Liver (tissue), 9 donors: ENCODE measurements around the gene RARG. TPM values are rescaled to one million over a fixed set of nuclear protein-coding genes. Genes with fewer than 3 reads are reported as not detected.

Experiments
- DNase-seq: peaks from one replicate; pipeline ENCODE4 v3.0.0-alpha.2; 2017; ENCODE audit warnings: low spot score
- H3K27ac ChIP-seq, 2 donors: one replicate each; pipeline ENCODE4 v1.7.0; 2013; ENCODE audit warnings: inconsistent platforms in 2 of 2, low read length in 2 of 2, control low read depth in 1 of 2, low read depth in 1 of 2, mild to moderate bottlenecking in 1 of 2
- H3K27me3 ChIP-seq, 4 donors: one replicate each; pipeline versions ENCODE4 v1.6.1 to v1.7.0; 2013; ENCODE audit warnings: low read length in 3 of 4, inconsistent platforms in 1 of 4, mild to moderate bottlenecking in 1 of 4, moderate library complexity in 1 of 4; ENCODE audit not compliant: control insufficient read depth in 4 of 4, insufficient read depth in 4 of 4
- H3K36me3 ChIP-seq, 4 donors: one replicate each; pipeline versions ENCODE4 v1.6.1 to v1.7.0; 2013; ENCODE audit warnings: low read length in 3 of 4, mild to moderate bottlenecking in 3 of 4, low read depth in 1 of 4, moderate library complexity in 1 of 4; ENCODE audit not compliant: control insufficient read depth in 4 of 4, insufficient read depth in 3 of 4
- H3K4me1 ChIP-seq, 4 donors: one replicate each; pipeline versions ENCODE4 v1.6.1 to v1.7.0; 2013; ENCODE audit warnings: low read length in 3 of 4, mild to moderate bottlenecking in 3 of 4, moderate library complexity in 1 of 4; ENCODE audit not compliant: control insufficient read depth in 4 of 4, insufficient read depth in 4 of 4
- H3K4me3 ChIP-seq, 3 donors: one replicate each; pipeline versions ENCODE4 v1.6.1 to v1.7.0; 2013; ENCODE audit warnings: low read length in 3 of 3, control low read depth in 1 of 3, low read depth in 1 of 3, mild to moderate bottlenecking in 1 of 3
- H3K9ac ChIP-seq, 2 donors: one replicate each; pipeline ENCODE4 v1.7.0; 2013; ENCODE audit warnings: low read length in 2 of 2, mild to moderate bottlenecking in 2 of 2, moderate library complexity in 2 of 2, control low read depth in 1 of 2, low read depth in 1 of 2
- H3K9me3 ChIP-seq, 4 donors: one replicate each; pipeline versions ENCODE4 v1.6.1 to v1.7.0; 2013; ENCODE audit warnings: low read length in 3 of 4; ENCODE audit not compliant: control insufficient read depth in 4 of 4
- ATF3 ChIP-seq: IDR thresholded peaks from 2 replicates; pipeline ENCODE4 v1.6.1; 2016; ENCODE audit warnings: antibody characterized with exemption
- EGR1 ChIP-seq, 2 donors: IDR thresholded peaks; 2 replicates each; pipeline ENCODE4 v1.6.1; 2016 to 2018; ENCODE audit warnings: antibody characterized with exemption in 2 of 2, low read depth in 2 of 2
- FOXA1 ChIP-seq: IDR thresholded peaks from 2 replicates; pipeline ENCODE4 v1.6.1; 2016; ENCODE audit warnings: antibody characterized with exemption
- FOXA2 ChIP-seq: IDR thresholded peaks from 2 replicates; pipeline ENCODE4 v1.6.1; 2016; ENCODE audit warnings: antibody characterized with exemption
- HNF4A ChIP-seq, 2 donors: conservative IDR thresholded peaks; 2 replicates each; pipeline ENCODE4 v1.6.1; 2016; ENCODE audit warnings: antibody characterized with exemption in 2 of 2, mild to moderate bottlenecking in 2 of 2
- HNF4G ChIP-seq: IDR thresholded peaks from 2 replicates; pipeline ENCODE4 v1.6.1; 2016; ENCODE audit warnings: antibody characterized with exemption
- JUND ChIP-seq, 2 donors: IDR thresholded peaks; 2 replicates each; pipeline ENCODE4 v1.6.1; 2016; ENCODE audit warnings: antibody characterized with exemption in 2 of 2
- NR2F2 ChIP-seq: IDR thresholded peaks from 2 replicates; pipeline ENCODE4 v1.6.1; 2016; ENCODE audit warnings: antibody characterized with exemption
- RAD21 ChIP-seq, 2 donors: IDR thresholded peaks; 2 replicates each; pipeline ENCODE4 v1.6.1; 2016; ENCODE audit warnings: antibody characterized with exemption in 2 of 2, mild to moderate bottlenecking in 2 of 2
- SP1 ChIP-seq: IDR thresholded peaks from 2 replicates; pipeline ENCODE4 v1.6.1; 2018; ENCODE audit warnings: antibody characterized with exemption, mild to moderate bottlenecking
- TAF1 ChIP-seq: conservative IDR thresholded peaks from 2 replicates; pipeline ENCODE4 v1.6.1; 2016; ENCODE audit warnings: antibody characterized with exemption, mild to moderate bottlenecking
- YY1 ChIP-seq: IDR thresholded peaks from 2 replicates; pipeline ENCODE4 v1.6.1; 2016; ENCODE audit warnings: antibody characterized with exemption, mild to moderate bottlenecking
- WGBS: extraction: QIAGEN DNeasy Blood & Tissue Kit; methylation state at CpG from one replicate; pipeline ENCODE4 v1.1.7; 2013; 5-methylcytosine and 5-hydroxymethylcytosine counted together
- polyA plus RNA-seq, 2 donors: library from polyadenylated mRNA; stranded (reverse) in 1 of 2; unstranded in 1 of 2; fragments of 200-250 nt in 1 of 2; fragments of >200 nt in 1 of 2; fragmentation: Nextera tagmentation in 1 of 2; extraction: Ambion mirVana in 1 of 2; gene quantifications; one replicate each; pipeline versions ENCODE4 v1.2.1 to v1.2.3, GENCODE V29; 2013 to 2015
- total RNA-seq, 2 donors: library from RNA; depleted of rRNA; stranded (reverse); fragments of >200 nt; gene quantifications; one replicate each; pipeline ENCODE4 v1.2.3, GENCODE V29; 2014
- TF ChIP-seq, protein P1 (sequence below): IDR thresholded peaks from 2 replicates; pipeline ENCODE4 v1.6.1; 2016; ENCODE audit warnings: antibody characterized with exemption, mild to moderate bottlenecking
- TF ChIP-seq, protein P2 (sequence below): IDR thresholded peaks from 2 replicates; pipeline ENCODE4 v1.6.1; 2016; ENCODE audit warnings: antibody characterized with exemption
- donor health status: healthy.
- donor health status: healthy.
- donor health status: healthy.
- donor health status: healthy.
- donor health status: healthy.

Gene RARG
- total and polyA plus RNA-seq, 4 donors = 1.7 to 3.1 (median 2.7) TPM

- TF ChIP-seq, protein P1, sequence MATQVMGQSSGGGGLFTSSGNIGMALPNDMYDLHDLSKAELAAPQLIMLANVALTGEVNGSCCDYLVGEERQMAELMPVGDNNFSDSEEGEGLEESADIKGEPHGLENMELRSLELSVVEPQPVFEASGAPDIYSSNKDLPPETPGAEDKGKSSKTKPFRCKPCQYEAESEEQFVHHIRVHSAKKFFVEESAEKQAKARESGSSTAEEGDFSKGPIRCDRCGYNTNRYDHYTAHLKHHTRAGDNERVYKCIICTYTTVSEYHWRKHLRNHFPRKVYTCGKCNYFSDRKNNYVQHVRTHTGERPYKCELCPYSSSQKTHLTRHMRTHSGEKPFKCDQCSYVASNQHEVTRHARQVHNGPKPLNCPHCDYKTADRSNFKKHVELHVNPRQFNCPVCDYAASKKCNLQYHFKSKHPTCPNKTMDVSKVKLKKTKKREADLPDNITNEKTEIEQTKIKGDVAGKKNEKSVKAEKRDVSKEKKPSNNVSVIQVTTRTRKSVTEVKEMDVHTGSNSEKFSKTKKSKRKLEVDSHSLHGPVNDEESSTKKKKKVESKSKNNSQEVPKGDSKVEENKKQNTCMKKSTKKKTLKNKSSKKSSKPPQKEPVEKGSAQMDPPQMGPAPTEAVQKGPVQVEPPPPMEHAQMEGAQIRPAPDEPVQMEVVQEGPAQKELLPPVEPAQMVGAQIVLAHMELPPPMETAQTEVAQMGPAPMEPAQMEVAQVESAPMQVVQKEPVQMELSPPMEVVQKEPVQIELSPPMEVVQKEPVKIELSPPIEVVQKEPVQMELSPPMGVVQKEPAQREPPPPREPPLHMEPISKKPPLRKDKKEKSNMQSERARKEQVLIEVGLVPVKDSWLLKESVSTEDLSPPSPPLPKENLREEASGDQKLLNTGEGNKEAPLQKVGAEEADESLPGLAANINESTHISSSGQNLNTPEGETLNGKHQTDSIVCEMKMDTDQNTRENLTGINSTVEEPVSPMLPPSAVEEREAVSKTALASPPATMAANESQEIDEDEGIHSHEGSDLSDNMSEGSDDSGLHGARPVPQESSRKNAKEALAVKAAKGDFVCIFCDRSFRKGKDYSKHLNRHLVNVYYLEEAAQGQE = no peak
- TF ChIP-seq ATF3 = no peak
- TF ChIP-seq HNF4A (conservative IDR thresholded peaks at IDR 0.05) = no peak
- no peak for TF ChIP-seq FOXA1
- no peak for TF ChIP-seq EGR1 (IDR thresholded peaks at IDR 0.05; ENCODE audit: low read depth in 2 of 2)
- TF ChIP-seq FOXA2 = no peak
- TF ChIP-seq, protein P2, sequence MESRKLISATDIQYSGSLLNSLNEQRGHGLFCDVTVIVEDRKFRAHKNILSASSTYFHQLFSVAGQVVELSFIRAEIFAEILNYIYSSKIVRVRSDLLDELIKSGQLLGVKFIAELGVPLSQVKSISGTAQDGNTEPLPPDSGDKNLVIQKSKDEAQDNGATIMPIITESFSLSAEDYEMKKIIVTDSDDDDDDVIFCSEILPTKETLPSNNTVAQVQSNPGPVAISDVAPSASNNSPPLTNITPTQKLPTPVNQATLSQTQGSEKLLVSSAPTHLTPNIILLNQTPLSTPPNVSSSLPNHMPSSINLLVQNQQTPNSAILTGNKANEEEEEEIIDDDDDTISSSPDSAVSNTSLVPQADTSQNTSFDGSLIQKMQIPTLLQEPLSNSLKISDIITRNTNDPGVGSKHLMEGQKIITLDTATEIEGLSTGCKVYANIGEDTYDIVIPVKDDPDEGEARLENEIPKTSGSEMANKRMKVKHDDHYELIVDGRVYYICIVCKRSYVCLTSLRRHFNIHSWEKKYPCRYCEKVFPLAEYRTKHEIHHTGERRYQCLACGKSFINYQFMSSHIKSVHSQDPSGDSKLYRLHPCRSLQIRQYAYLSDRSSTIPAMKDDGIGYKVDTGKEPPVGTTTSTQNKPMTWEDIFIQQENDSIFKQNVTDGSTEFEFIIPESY = no peak
These were observed 4.2 kb downstream of the RARG start (continued) for GRCh38 chr12:53227836-53228235.

GRCh38 chr12:53227341-53227740 lies 4.7 kb downstream of the RARG start:
- no peak for TF ChIP-seq EGR1 (IDR thresholded peaks at IDR 0.05; ENCODE audit: low read depth in 2 of 2)
- Histone ChIP-seq H3K4me3 (no peak overlapping the region), H3K9me3 (no peaks in the 10 kb centered on the region), H3K4me1 (peaks cover 0 to 8% (median under 1%) of the 10 kb centered on the region in 4 donors), H3K9ac (no peak overlapping the region), H3K27ac (no peak overlapping the region), H3K27me3 (no peaks in the 10 kb centered on the region), H3K36me3 (no peaks in the 10 kb centered on the region)
- 95% methylated on average over 11 of the region's 11 CpGs for WGBS
- DNase-seq = no peak

DNA sequence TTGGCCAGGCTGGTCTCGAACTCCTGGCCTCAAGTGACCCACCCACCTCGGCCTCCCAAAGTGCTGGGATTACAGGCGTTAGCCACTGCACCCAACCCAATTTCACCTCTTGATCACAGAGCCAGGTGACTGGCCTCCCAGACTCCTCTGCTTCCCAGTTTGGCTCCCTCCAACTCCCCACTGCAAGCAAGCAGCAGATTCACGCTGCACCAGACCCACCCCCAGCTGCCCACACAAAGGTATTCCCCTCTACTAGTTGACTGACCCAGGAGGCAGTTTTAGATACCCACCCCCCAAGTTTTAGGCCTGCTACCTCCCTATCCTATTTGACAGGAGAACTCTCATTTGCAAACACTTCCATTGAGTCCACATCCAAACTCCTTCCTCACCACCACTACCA lies 5.2 kb downstream of the RARG start:
- no peak overlapping the region for H3K27ac ChIP-seq
- H3K9ac ChIP-seq = no peak overlapping the region
- DNase-seq = no peak
- H3K9me3 ChIP-seq = no peaks in the 10 kb centered on the region
- 90% methylated on average over 4 of the region's 4 CpGs for WGBS
- H3K4me1 ChIP-seq = peaks cover 0 to 11% (median 0%) of the 10 kb centered on the region in 4 donors
- H3K4me3 ChIP-seq = no peak overlapping the region
- no peak for TF ChIP-seq SP1
- TF ChIP-seq HNF4G = no peak
- no peak for TF ChIP-seq FOXA2
- no peak for TF ChIP-seq YY1
- no peak for TF ChIP-seq JUND (IDR thresholded peaks at IDR 0.05)
- no peak for TF ChIP-seq NR2F2
- TF ChIP-seq RAD21 (IDR thresholded peaks at IDR 0.05) = no peak
- TF ChIP-seq, protein P2 = no peak
- TF ChIP-seq, protein P1 = no peak
- TF ChIP-seq TAF1 = no peak
- TF ChIP-seq FOXA1 = no peak
- no peaks in the 10 kb centered on the region for H3K27me3 ChIP-seq
- no peaks in the 10 kb centered on the region for H3K36me3 ChIP-seq
